ENCODE results near the gene ABCC4.

ABCC4 gene

DNA sequence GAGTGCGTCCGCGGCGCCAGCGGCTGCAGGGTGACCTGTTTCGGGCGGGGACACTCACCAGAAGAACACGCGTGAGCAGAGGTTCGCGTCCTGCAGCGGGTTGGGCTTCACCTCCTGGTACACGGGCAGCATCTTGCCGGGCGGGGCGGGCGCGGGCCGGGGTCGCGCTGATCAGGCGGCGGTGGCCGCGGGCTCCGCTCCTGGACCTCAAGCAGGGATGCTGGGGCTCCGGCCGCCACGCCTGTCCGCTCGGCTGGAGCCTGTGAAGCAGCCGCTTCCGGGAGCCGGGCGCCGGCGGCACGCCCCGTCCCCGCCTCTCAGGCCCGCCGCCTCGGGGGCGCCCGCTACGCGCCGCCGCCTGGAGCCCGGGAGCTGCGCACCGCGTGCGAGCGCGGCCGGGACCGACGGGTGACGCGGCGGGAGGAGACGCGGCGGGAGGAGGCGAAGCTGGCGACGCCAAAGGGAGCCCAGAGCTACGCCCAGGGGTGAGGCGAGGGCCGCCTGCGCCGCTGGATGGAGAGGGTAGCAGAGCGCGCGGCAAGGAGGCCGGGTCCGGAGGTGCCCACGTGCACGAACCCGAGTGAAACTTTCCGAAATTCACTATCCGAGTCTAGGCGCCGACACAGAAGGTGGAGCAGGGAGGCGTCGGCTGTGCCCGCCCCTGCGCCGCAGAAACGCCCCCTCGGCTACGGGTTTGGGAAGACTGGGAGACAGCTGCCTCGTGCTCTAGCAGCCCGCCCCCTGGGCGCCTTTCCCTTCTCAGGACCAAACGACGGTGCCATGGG, at the start of gene ABCC4:
ABCC4 (minus strand) TSS at position 269 of the 785 bp plus-strand sequence; CDS start at position 132, 137 bp downstream.
- Mint-ChIP-seq H3K27ac (peak within 1 kb of the TSS; percentile 71), H3K36me3 (peaks cover 2 to 9% of the 10 kb centered on the region in 2 donors), H3K4me3 (peak within 1 kb of the TSS; percentile 82 to 88), H3K27me3 (peaks cover 0 to 17% of the 10 kb centered on the region in 2 donors), H3K4me1 (peaks cover 16 to 36% of the 10 kb centered on the region in 2 donors), H3K9me3 (no peaks in the 10 kb centered on the region)
- ATAC-seq (replicated peaks), result peak; percentile 85
- peak; percentile 52 for DNase-seq

- H3K36me3 Mint-ChIP-seq, result no peaks in the 10 kb centered on the region
- no peaks in the 10 kb centered on the region for H3K4me1 Mint-ChIP-seq
- no peak for DNase-seq
- peak overlapping the region; percentile 5 for H3K27ac Mint-ChIP-seq
- H3K9me3 Mint-ChIP-seq, result no peaks in the 10 kb centered on the region
- H3K4me3 Mint-ChIP-seq, result no peak overlapping the region
- H3K27me3 Mint-ChIP-seq, result peaks cover 5 to 9% of the 10 kb centered on the region in 2 donors
- no peak for ATAC-seq (replicated peaks)
Measured at GRCh38 chr13:95349267-95349666, 48.0 kb upstream of the ABCC4 start.

DNA sequence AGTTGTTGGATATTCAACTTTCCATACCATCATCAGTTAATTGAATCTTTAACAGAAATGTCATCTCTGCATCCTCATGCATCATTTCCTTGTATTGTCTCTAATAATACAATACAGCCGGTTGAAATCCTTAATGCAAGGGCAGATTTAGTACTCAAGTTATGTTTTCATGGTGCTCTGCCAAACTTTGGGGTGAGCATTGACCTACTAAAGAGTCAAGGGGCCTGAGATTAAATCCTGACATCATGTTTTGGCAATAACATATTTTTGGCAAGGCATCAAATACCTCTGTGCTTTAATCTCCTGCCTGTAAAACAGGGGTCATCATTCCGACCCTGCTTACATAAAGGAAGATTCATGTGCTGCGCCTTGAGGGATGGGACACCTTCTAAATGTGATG, 42.7 kb upstream of the ABCC4 start:
- ATAC-seq (replicated peaks) (no peak), DNase-seq (no peak)
- Mint-ChIP-seq H3K4me1 (no peaks in the 10 kb centered on the region), H3K27me3 (peaks cover 0 to 5% of the 10 kb centered on the region in 2 donors), H3K27ac (no peak overlapping the region), H3K4me3 (no peak overlapping the region), H3K9me3 (no peaks in the 10 kb centered on the region), H3K36me3 (no peaks in the 10 kb centered on the region)

DNA sequence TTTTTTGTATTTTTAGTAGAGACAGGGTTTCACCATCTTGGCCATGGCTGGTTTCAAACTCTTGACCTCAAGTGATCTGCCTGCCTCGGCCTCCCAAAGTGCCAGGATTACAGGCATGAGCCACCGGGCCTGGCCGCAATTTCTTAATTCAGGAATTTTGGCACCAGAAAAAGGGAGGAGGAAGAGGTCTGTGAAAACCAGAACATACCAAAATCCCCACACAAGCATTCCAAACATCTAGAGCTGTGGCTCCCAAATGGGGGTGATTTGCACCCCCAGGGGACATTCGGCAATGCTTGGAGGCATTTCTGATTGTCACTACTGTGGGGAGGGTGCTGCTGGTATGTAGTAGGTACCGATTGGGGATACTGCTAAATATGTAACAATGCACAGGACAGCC, 40.2 kb upstream of the ABCC4 start:
- Mint-ChIP-seq H3K27me3 (no peaks in the 10 kb centered on the region), H3K9me3 (no peaks in the 10 kb centered on the region), H3K4me1 (no peaks in the 10 kb centered on the region), H3K27ac (no peak overlapping the region), H3K4me3 (no peak overlapping the region), H3K36me3 (no peaks in the 10 kb centered on the region)
- ATAC-seq (replicated peaks), result no peak
- DNase-seq, result no peak

DNA sequence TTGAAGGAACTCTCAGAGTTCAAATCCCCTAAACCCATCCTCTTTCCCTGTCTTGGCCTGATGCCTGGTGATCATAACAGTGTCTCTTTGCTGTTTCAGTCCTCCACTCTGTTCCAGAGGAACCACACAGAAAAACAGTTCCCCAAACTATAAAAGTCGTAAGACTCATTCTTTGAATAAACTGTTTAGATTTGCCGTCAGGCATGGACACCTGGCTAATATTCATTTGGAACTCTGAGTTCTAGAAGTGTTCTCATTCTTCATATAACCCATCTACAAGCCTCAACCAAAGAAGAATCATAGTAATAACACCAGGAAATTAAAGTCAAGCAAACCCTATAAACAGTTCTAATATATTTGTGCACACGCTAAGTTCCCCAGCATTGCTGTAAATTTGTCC, 37.7 kb upstream of the ABCC4 start:
- no peak for ATAC-seq (replicated peaks)
- no peaks in the 10 kb centered on the region for H3K4me1 Mint-ChIP-seq
- H3K9me3 Mint-ChIP-seq, result peaks cover 0 to 1% of the 10 kb centered on the region in 2 donors
- no peak for DNase-seq
- no peak overlapping the region for H3K4me3 Mint-ChIP-seq
- no peak overlapping the region for H3K27ac Mint-ChIP-seq
- no peaks in the 10 kb centered on the region for H3K36me3 Mint-ChIP-seq
- no peaks in the 10 kb centered on the region for H3K27me3 Mint-ChIP-seq

- no peaks in the 10 kb centered on the region for H3K36me3 Mint-ChIP-seq
- H3K27me3 Mint-ChIP-seq, result no peaks in the 10 kb centered on the region
- H3K4me3 Mint-ChIP-seq, result no peak overlapping the region
- H3K4me1 Mint-ChIP-seq, result no peaks in the 10 kb centered on the region
- ATAC-seq (replicated peaks) (no peak), DNase-seq (no peak)
- H3K9me3 Mint-ChIP-seq, result peaks cover 0 to 1% of the 10 kb centered on the region in 2 donors
- no peak overlapping the region for H3K27ac Mint-ChIP-seq
Measured at GRCh38 chr13:95337597-95337996, 36.3 kb upstream of the ABCC4 start.

DNA sequence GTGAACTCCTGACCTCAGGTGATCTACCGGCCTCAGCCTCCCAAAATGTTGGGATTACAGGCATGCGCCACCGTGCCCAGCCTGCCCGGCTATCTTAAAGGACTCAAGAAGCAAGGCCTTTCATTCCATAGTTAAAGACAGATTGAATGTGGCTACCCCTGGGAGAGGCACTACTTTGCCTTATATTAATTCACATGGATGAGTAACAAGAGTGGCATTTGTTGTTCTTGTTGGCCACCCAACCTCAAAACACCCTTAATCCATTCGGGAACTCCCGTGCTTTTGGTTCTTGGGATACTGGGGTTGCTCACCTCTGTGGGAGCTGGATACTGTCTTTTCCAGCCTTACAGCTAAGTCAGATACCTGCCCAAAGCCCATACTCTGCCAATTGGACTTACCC, 34.4 kb upstream of the ABCC4 start:
- Mint-ChIP-seq H3K4me3 (no peak overlapping the region), H3K27me3 (peaks cover 7 to 9% of the 10 kb centered on the region in 2 donors), H3K36me3 (no peaks in the 10 kb centered on the region), H3K4me1 (no peaks in the 10 kb centered on the region), H3K9me3 (peaks cover 0 to 1% of the 10 kb centered on the region in 2 donors), H3K27ac (no peak overlapping the region)
- DNase-seq (no peak), ATAC-seq (replicated peaks) (no peak)

DNA sequence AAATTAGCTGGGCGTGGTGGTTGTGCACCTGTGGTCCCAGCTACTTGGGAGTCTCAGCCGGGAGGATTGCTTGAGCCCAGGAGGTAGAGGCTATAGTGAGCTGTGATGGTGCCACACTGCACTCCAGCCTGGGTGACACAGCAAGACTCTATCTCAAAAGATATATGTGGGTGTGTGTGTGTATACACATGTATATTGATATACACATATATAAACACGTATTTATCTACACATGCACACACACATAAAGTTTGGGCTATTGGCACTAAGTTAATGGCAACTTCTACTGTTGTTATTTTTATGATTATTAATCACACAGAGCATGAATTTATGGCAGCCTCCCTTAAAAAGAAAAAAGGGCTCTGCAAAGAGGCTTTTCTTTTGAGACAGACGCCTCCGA, 27.1 kb upstream of the ABCC4 start:
- Mint-ChIP-seq H3K4me3 (no peak overlapping the region), H3K27ac (no peak overlapping the region), H3K9me3 (no peaks in the 10 kb centered on the region), H3K4me1 (no peaks in the 10 kb centered on the region), H3K36me3 (no peaks in the 10 kb centered on the region), H3K27me3 (peaks cover 9 to 13% of the 10 kb centered on the region in 2 donors)
- ATAC-seq (replicated peaks) (no peak), DNase-seq (no peak)

- Mint-ChIP-seq H3K9me3 (no peaks in the 10 kb centered on the region), H3K4me1 (no peaks in the 10 kb centered on the region), H3K4me3 (no peak overlapping the region), H3K27me3 (peaks cover 9 to 13% of the 10 kb centered on the region in 2 donors), H3K36me3 (no peaks in the 10 kb centered on the region), H3K27ac (no peak overlapping the region)
- ATAC-seq (replicated peaks), result no peak
- no peak for DNase-seq
Measured at GRCh38 chr13:95327190-95327589, 25.9 kb upstream of the ABCC4 start.

GRCh38 chr13:95326695-95327094, 25.4 kb upstream of the ABCC4 start:
- peaks cover 8 to 12% of the 10 kb centered on the region in 2 donors for H3K27me3 Mint-ChIP-seq
- H3K4me1 Mint-ChIP-seq, result no peaks in the 10 kb centered on the region
- H3K36me3 Mint-ChIP-seq, result no peaks in the 10 kb centered on the region
- no peaks in the 10 kb centered on the region for H3K9me3 Mint-ChIP-seq
- no peak overlapping the region for H3K4me3 Mint-ChIP-seq
- no peak overlapping the region for H3K27ac Mint-ChIP-seq
- no peak for ATAC-seq (replicated peaks)
- no peak for DNase-seq

GRCh38 chr13:95325485-95325884, 24.2 kb upstream of the ABCC4 start:
- Mint-ChIP-seq H3K27me3 (peaks cover 3 to 6% of the 10 kb centered on the region in 2 donors), H3K27ac (no peak overlapping the region), H3K4me3 (no peak overlapping the region), H3K4me1 (no peaks in the 10 kb centered on the region), H3K36me3 (no peaks in the 10 kb centered on the region), H3K9me3 (no peaks in the 10 kb centered on the region)
- DNase-seq, result no peak
- ATAC-seq (replicated peaks), result no peak

DNA sequence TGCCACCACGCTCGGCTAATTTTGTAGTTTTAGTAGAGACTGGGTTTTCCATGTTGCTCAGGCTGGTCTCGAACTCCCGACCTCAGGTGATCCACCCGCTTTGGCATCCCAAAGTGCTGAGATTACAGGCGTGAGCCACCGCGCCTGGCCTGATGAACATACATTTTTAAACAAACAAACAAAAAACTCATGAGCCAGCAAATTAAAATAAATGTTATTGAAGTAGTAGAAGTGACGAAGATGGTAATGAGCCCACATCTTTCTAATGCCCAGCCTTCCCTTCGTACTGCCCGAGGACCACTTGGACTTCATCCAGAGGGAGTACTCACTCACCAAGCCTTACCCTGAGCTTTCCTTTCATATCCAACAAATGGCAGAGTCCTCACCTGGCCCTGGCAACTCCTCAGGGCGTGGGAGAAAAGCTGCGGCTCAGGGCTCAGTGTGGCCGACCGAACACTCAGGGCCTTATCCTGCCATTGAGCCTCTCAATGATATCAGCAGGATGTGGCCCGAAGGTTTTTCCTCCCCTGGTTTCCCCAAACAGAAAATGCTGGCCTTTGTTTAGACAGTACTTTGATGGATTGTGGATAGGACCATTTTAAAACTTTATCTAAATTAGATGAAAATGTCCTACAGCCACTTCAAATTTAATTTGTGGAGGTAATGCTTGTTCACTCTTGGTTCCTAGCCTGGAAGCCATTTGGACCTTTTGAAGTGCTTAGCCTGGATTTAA, 22.8 kb upstream of the ABCC4 start:
- no peak for ATAC-seq (replicated peaks)
- H3K4me3 Mint-ChIP-seq, result no peak overlapping the region
- H3K27me3 Mint-ChIP-seq, result peaks cover 6 to 7% of the 10 kb centered on the region in 2 donors
- DNase-seq, result no peak
- H3K27ac Mint-ChIP-seq, result no peak overlapping the region
- no peaks in the 10 kb centered on the region for H3K4me1 Mint-ChIP-seq
- no peaks in the 10 kb centered on the region for H3K36me3 Mint-ChIP-seq
- no peaks in the 10 kb centered on the region for H3K9me3 Mint-ChIP-seq

DNA sequence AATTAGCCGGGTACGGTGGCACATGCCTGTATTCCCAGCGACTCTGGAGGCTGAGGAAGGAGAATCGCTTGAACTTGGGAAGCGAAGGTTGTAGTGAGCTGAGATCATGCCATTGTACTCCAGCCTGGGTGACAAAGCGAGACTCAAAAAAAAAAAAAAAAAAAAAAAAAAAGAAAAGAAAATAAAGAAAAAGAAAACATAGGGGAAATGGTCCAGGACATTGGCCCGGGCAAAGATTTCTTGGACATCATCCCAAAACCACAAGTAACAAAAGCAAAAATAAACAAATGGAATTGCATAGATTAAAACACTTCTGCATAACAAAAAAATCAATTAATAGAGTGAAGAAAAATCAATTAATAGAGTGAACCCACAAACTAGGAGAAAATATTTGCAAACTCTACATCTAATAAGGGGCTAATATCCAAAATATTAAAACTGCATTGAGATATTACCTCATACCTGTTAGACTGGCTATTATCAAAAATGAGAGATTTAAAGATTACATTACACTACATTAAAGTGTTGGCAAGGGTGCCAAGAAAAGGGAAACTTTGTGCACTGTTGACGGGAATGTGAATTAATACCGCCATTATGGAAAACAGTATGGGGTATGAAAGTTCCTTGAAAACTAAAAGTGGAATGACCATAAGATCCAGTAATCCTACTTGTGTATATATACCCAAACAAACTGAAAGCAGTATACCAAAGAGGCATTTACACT, 18.5 kb upstream of the ABCC4 start:
- H3K36me3 Mint-ChIP-seq, result no peaks in the 10 kb centered on the region
- ATAC-seq (replicated peaks), result no peak
- H3K27ac Mint-ChIP-seq, result no peak overlapping the region

More for the DNA sequence above, 18.5 kb upstream of the ABCC4 start:
- no peaks in the 10 kb centered on the region for H3K9me3 Mint-ChIP-seq
- peaks cover 0 to 7% of the 10 kb centered on the region in 2 donors for H3K27me3 Mint-ChIP-seq
- H3K4me3 Mint-ChIP-seq, result no peak overlapping the region
- no peaks in the 10 kb centered on the region for H3K4me1 Mint-ChIP-seq
- DNase-seq, result no peak

Measured in stimulated activated naive B cell treated with anti-CD40 and anti-IgM and Interleukin-4, amounts not matched to agents 10 μg/mL and 1 μg/mL and 100 μg/mL, for 72 hours (primary cell).